HG03280 (cell line): ENCODE data around the gene NFATC4.
A peak's percentile ranks its signal among the peaks of the same experiment; 100 is the strongest.
"Not testable (repeated sequence)": the region's sequence is repeated elsewhere in the genome, so short reads cannot be mapped to it uniquely, and the experiment has no call there.

Source experiments
- ATAC-seq: cut with Tn5 transposase; IDR thresholded peaks from one replicate; pipeline ENCODE4 v1.9.1; 2021; ENCODE audit warnings: mild to moderate bottlenecking, moderate library complexity; ENCODE audit not compliant: unreplicated experiment

Gene NFATC4

GRCh38 chr14:24338843-24339242, 29.1 kb upstream of the NFATC4 start:
- ATAC-seq = no peak

- peak; percentile 86 for ATAC-seq
Measured at GRCh38 chr14:24339284-24340151, 28.5 kb upstream of the NFATC4 start, which contains the start of gene RIPK3. Gene RIPK3, minus strand, starts transcription at chr14:24339991. Its CDS starts 165 bp downstream, at chr14:24339826.

- no peak for ATAC-seq
Measured at GRCh38 chr14:24340606-24341005, 27.4 kb upstream of the NFATC4 start.

GRCh38 chr14:24342889-24343288, 25.1 kb upstream of the NFATC4 start:
- ATAC-seq = no peak

GRCh38 chr14:24343795-24344660, 24.0 kb upstream of the NFATC4 start:
- no peak for ATAC-seq

- ATAC-seq = no peak
Measured at GRCh38 chr14:24347134-24347533, 20.9 kb upstream of the NFATC4 start.

- no peak for ATAC-seq
Measured at GRCh38 chr14:24348186-24348585, 19.8 kb upstream of the NFATC4 start.

GRCh38 chr14:24349742-24350141, 18.2 kb upstream of the NFATC4 start:
- ATAC-seq = no peak

- no peak for ATAC-seq
Measured at GRCh38 chr14:24351517-24351916, 16.5 kb upstream of the NFATC4 start.

- ATAC-seq = no peak
Measured at GRCh38 chr14:24353559-24354481, 14.2 kb upstream of the NFATC4 start.

- ATAC-seq = not testable (repeated sequence)
Measured at GRCh38 chr14:24354482-24354825, 13.5 kb upstream of the NFATC4 start.

- ATAC-seq = no peak
Measured at GRCh38 chr14:24355009-24355408, 13.0 kb upstream of the NFATC4 start.

- no peak for ATAC-seq
Measured at GRCh38 chr14:24356208-24356607, 11.8 kb upstream of the NFATC4 start.

GRCh38 chr14:24360281-24360680, 7.7 kb upstream of the NFATC4 start:
- no peak for ATAC-seq

- ATAC-seq = no peak
Measured at GRCh38 chr14:24361326-24361725, 6.7 kb upstream of the NFATC4 start.

- no peak for ATAC-seq
Measured at GRCh38 chr14:24362241-24362960, 5.6 kb upstream of the NFATC4 start.

GRCh38 chr14:24363401-24363800, 4.6 kb upstream of the NFATC4 start:
- no peak for ATAC-seq

GRCh38 chr14:24364841-24365240, 3.1 kb upstream of the NFATC4 start:
- no peak for ATAC-seq

- peak; percentile 50 for ATAC-seq
Measured at GRCh38 chr14:24365600-24366412, 2.2 kb upstream of the NFATC4 start.
